GM04504 (cell line): ENCODE data around the gene PRAMEF14.
A peak's percentile ranks its signal among the peaks of the same experiment; 100 is the strongest.
"Not testable (repeated sequence)": the region's sequence is repeated elsewhere in the genome, so short reads cannot be mapped to it uniquely, and the experiment has no call there.

ENCODE experiments used
- DNase-seq: peaks from one replicate; pipeline ENCODE4 v3.0.0-alpha.2; 2012; ENCODE audit warnings: low read depth

Gene PRAMEF14

DNA sequence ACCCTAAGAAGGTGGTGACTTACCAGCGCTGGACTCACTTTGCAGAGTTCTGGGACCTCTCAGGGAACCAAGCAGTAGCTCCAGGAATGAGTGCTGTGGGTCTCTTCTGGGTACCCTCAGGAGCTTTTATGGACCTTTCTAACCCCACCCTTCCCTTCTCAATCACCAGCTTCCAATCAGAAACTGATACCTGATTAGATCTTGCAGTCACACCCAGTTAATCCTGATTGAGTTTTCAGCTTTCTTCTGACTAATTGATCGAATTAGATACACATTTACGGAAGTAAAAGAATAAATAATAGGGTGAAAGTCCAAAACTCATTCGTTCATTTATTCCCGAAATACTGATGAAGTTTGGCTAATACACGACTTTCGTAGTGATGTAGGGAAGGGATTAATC is at the start of gene PRAMEF14:
Gene PRAMEF14 (minus strand): TSS at position 101 of the 400 bp plus-strand sequence. CDS start 1,820 bp downstream, outside the sequence.
- DNase-seq: not testable (repeated sequence)

DNA sequence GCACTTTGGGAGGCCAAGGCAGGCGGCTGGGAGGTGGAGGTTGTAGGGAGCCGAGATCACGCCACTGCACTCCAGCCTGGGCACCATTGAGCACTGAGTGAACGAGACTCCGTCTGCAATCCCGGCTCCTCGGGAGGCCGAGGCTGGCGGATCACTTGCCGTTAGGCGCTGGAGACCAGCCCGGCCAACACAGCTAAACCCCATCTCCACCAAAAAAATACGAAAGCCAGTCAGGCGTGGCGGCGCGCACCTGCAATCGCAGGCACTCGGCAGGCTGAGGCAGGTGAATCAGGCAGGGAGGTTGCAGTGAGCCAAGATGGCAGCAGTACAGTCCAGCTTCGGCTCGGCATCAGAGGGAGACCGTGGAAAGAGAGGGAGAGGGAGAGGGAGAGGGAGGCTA is 48.4 kb upstream of the PRAMEF14 start:
- not testable (repeated sequence) for DNase-seq

- not testable (repeated sequence) for DNase-seq
Measured at GRCh38 chr1:13394761-13395160, 47.8 kb upstream of the PRAMEF14 start.

GRCh38 chr1:13393004-13393403 is 46.1 kb upstream of the PRAMEF14 start:
- not testable (repeated sequence) for DNase-seq

GRCh38 chr1:13389332-13389731 is 42.4 kb upstream of the PRAMEF14 start, which contains the start of gene PRAMEF17:
TSS of gene PRAMEF17 (plus strand) at chr1:13389632. CDS start at chr1:13389658, 26 bp downstream.
- DNase-seq: not testable (repeated sequence)

DNA sequence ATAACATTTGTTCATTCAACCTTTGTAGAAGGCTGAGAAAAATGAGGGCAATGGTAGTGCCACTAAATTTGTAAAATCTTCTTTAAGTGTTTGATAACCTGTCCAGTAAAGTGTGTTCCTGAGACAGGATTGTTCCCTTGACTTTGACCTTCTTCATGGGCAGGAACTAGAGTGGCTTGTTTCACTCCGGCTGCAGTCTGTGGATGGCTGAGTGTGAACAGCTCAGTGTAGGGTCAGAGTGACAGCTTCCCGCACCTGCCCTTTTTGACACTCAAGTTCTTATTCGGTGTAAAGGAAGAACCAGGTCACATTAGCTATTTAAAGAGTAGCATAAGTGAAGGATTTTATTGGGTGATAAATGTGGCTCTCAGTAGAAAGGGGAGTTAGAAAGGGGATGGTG is 33.4 kb upstream of the PRAMEF14 start:
- not testable (repeated sequence) for DNase-seq

DNA sequence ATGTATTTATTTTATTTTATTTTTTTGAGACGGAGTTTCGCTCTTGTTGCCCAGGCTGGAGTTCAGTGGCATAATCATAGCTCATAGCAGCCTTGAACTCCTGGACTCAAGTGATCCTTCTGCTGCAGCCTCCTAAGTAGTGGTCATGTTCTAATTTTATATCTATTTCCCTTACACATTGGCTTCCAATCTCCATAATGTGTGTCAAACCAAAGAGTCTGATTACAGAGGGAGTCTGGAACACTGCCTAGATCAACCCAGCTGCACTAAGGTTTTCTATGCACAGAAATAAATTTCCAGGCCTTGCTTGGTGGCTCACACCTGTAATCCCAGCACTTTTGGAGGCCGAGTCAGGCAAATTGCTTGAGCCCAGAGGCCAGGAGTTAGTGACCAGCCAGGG is 32.0 kb upstream of the PRAMEF14 start:
- not testable (repeated sequence) for DNase-seq

DNA sequence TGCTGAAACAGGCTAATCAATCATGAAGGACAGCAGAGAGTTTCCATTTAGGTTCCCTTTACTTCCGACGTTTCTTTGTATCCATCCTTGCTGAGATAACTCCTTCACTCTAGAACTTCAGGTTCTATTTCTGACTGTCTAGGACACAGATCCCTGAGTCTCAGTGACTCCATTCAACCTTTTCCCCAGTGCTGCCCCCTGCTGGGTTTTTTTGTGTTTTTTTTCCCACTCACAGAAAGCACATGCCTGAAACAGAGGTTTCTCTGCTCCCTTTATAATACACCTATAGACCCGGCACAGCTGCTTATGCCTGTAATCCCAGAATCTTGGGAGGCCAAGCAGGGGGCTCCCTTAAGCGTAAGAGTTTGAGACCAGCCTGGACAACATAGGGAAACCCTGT is 21.6 kb upstream of the PRAMEF14 start:
- not testable (repeated sequence) for DNase-seq

DNA sequence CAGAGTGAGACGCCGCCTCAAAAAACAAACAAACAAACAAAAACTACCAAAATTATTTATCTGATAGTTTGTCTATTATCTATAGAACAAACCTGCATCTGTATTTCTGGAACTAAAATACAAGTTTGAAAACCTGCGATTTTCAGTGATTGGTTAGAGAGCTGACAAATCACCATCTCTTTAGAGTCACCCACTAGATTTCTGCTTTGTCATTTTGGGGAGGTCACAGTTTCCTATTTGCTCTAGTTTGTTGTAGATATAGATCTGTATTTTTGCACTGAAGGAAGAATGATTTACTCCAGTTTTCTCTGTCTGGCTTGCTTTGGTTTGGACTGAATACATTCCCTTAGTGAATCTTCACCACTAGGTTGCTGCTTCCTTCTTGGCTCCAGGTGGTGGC is 19.6 kb upstream of the PRAMEF14 start:
- not testable (repeated sequence) for DNase-seq

GRCh38 chr1:13364928-13365327 is 18.0 kb upstream of the PRAMEF14 start:
- not testable (repeated sequence) for DNase-seq

DNA sequence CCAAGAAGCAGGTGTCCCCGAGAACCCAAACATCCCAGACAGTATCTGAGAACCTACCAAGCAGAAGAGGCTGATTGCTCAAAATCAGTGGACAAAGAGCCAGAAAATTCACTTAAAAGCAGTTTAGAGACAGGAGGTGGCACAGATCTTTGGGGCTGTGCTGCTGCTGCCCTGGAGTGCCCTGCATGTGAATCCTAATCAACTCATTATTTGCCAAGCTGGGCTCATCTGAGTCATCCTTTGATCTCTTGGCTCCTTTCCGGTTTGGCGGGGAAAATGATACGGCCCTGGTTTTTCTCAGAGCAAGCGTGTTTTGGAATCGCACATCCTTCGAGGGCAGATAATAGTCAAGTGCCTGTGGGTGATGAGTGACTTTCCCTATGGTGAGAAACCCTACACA is 15.4 kb upstream of the PRAMEF14 start:
- not testable (repeated sequence) for DNase-seq

DNA sequence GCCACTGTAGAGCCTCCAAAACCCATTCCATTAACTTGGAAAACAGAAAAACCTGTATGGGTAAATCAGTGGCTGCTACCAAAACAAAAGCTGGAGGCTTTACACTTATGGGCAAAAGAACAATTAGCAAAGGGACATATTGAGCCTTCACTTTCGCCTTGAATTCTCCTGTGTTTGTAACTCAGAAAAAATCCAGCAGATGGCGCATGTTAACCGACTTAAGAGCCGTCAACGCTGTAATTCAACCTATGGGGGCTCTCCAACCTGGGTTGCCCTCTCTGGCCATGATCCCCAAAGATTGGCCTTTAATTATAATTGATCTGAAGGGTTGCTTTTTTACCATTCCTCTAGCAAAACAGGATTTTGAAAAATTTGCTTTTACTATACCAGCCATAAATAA is 9.8 kb upstream of the PRAMEF14 start:
- peak; percentile 5 for DNase-seq

DNA sequence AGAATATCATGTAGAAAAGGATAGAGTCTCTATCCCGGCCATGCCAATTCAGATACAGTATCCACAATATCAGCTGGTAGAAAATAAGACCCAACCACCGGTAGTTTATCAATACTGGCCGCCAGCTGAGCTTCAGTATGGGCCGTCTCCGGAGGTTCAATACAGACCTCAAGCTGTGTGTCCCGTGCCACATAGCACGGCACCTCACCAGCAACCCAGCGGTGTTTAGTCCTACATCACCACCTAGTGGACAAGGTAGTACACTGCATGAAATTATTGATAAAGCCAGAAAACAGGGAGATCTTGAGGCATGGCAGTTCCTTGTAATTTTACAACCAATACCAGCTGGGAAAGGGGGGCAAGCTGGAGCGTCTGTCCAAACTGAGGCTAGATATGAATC is 7.5 kb upstream of the PRAMEF14 start:
- DNase-seq: not testable (repeated sequence)

GRCh38 chr1:13353476-13353875 is 6.5 kb upstream of the PRAMEF14 start:
- DNase-seq: not testable (repeated sequence)

GRCh38 chr1:13342496-13342895 is 4.4 kb downstream of the PRAMEF14 start:
- DNase-seq: not testable (repeated sequence)

DNA sequence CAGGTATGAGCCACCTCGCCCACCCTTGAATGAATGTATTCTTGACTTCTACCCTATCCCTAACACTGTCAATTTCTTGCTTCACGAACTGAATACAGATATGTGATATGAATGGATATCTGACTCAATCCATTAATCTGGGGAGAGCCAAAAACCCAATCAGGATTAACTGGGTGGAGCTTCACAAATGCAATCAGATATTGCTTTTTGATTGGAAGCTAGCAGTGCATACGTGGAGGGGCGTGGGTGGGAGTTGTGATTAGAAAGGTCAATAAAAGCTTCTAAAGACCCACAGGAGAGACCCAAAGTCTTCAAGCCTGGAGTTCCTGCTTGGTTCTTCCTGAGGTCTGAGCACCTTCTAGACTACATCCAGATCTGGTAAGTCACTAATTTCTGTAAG is 31.7 kb downstream of the PRAMEF14 start, which contains the start of gene PRAMEF15:
Gene PRAMEF15 (plus strand): TSS at position 301 of the 400 bp plus-strand sequence. CDS start 2,827 bp downstream, outside the sequence.
- DNase-seq: not testable (repeated sequence)

GRCh38 chr1:13303239-13303638 is 43.7 kb downstream of the PRAMEF14 start, which contains the start of gene PRAMEF33:
TSS of gene PRAMEF33 (plus strand) at chr1:13303539. CDS start at chr1:13305955, 2,416 bp downstream.
- not testable (repeated sequence) for DNase-seq

DNA sequence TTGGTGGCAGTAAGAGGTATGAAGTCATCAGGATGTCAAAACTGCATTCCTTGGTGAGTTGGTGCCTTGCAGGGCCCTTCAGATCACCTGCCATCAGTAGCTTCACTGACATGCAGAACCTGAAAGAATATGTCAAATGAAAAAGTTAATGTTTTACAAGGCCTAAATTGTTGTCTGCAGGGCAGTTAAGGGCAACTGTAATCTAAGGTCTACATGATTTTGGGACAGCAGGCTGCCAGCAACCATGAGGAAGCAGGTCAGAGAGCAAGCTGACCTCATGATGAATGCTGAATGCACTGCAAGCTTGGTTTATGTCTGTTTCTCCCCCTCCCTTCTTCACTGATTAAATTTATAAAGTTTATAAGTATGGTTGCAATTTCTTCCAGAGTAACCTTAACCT is 44.7 kb downstream of the PRAMEF14 start:
- DNase-seq: not testable (repeated sequence)

- DNase-seq: not testable (repeated sequence)
Measured at GRCh38 chr1:13298699-13299098, 48.2 kb downstream of the PRAMEF14 start.

DNA sequence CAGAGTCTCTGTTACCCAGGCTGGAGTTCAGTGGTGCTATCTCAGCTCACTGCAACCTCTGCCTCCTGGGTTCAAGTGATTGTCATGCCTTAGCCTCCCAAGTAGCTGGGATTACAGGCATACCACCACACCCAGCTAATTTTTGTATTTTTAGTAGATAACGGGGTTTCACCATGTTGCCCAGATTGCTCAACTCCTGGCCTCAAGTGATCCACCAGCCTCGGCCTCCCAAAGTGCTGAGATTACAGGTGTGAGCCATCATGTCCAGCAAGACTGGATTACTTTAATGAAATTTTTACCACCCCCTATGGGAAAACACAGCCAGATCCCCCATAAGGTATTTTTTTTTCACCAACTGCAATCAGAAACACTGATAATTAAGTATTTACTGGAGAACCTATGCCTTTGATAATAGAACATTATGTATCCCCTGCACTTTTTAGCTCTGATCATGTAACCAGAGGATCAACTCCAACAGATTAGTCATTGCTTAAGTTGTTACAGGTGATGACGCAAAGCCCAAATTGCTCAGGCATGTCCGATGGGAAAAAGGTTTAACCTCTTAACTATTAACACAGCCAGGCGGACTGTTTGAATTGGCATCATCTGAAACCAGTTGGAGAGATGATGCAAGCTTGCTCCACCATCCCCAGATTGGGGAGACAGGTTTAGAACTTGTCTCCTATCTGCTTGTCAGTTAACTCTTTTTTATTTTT is 49.6 kb downstream of the PRAMEF14 start:
- not testable (repeated sequence) for DNase-seq
